Measurements from ENCODE around the gene SETD7.
A peak's percentile ranks its signal among the peaks of the same experiment; 100 is the strongest.
"Not testable (repeated sequence)": the region's sequence is repeated elsewhere in the genome, so short reads cannot be mapped to it uniquely, and the experiment has no call there.

Gene SETD7

DNA sequence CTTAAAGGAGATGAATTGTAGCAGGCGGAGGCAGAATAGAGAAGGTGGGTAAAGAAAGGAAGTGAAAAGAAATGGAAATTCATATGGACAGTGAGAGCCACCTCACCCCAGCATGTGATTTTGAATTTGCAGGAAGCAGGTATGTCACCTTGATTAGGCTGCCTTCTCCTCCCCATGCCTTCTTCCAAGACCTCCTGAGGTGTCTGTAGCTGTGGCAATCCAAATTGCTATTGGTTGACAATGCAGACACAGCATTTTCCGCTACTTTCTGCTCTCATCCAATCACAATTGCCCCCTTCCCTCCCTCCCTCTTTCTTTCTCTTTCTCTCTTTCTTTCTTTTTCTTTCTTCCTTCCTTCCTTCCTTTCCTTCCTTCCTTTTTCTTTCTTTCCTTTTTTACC is 63.6 kb downstream of the SETD7 start:
- DNase-seq = no peak
- intact Hi-C loops (cut with DNase I) = loop anchor here (10.0 kb wide), 1 partner anchor 152 kb away; no protein-coding TSS in a partner anchor

DNA sequence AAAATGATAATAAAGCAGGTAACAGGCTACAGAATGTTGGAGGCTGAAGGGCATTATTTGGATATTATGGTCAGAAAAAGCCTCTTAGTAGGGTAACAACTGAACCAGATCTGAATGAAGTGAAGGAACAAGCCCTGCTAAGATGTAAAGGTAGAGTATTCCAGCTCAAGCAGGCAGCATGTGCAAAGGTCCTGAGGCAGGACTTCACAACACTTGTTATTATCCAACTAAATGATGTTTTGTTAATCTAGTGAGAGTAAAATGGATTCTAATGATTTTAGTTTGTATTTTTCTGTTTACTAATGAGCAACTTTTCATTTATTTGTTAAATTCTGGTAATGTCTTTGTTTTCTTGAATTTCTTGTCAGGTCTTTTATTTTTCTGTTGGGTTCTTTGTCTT is 66.4 kb downstream of the SETD7 start:
- DNase-seq = no peak
- intact Hi-C loops (cut with DNase I) = loop anchor here (10.0 kb wide), 1 partner anchor 155 kb away; no protein-coding TSS in a partner anchor

DNA sequence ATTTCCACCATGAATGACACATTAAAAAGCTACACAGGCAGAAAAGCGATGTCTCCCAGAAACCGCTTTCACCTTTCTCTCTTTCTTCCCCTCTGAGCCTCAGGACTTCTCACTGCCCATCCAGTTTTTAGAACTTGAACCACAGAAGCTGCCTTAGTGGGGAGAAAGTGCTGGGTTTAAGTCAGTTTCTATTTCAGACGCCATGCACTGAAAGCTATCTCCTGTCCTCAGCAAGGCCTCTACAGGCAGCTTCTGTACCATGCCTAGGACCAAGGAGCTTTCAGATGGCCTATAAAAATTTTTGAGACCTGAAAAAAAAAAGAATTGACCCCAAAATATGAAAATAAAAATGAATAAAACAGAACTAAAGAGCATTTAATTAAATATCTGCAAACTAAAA is 67.6 kb downstream of the SETD7 start:
- intact Hi-C loops (cut with DNase I) = no loop called here
- DNase-seq = no peak

DNA sequence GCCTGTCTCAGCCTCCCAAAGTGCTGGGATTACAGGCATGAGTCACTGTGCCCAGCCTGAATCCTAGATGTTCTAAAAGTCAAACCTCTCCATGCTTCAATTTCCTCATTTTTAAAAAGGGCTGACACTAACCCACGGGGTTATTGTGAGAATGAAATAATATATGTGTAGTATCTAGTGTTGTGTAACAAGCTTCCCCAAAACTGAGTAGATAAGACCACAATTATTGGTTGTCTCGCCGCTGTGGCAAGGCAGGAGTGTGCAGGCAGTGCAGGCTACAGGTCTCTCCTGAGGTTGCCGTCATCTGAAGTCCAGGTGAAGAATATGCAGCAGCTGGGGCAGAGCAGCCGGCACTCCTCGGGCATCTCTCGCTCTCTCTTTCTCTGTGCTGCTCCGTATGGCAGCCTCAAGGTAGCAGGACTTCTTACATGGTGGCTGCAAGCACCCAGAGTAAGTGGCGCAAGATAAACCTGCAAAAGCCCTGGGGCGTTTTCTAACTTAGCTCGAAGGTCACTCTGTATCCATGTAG is 71.2 kb downstream of the SETD7 start:
- DNase-seq = no peak
- intact Hi-C loops (cut with DNase I) = no loop called here

DNA sequence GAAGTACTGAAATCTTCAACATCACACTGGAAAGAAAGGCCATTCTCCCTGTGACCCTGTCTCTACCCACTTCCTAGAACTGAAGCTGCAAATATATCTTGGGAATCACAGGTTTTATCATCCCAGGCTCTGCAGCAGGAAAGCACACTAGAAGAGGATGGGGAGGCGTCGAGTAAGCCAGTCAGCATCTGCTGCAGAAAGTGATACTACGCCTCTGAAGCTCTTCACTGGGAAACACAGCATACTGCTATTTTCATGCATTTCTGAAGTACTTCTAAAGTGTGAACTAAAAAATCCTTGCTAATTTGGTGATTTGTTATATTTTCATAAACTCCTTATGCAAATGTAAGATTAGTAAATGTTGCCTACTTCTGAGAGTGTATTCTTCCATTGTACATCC is 73.0 kb downstream of the SETD7 start:
- DNase-seq = peak in 14 of 42 donors; percentile 6 to 69 (median 36)
- intact Hi-C loops (cut with DNase I) = no loop called here

DNA sequence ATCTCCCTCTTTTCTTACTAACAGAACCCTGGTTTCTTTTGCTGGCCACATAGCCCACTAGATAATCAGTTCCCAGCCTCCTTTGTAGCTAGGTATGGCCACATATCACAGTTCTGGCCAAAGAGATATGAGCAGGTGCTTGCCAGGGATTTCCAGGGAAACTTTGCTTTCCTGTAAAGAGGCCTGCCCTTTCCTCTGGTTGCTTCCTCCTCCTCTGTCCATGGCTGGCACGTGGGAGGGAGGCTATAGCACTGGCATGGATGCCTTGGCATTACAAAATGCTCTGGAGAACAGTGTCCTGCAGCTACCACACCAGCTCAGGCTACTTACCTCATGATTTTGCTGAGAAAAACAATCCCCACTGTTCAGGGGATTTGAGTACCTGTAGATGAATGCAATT is 74.6 kb downstream of the SETD7 start:
- no peak for DNase-seq
- intact Hi-C loops (cut with DNase I) = no loop called here

DNA sequence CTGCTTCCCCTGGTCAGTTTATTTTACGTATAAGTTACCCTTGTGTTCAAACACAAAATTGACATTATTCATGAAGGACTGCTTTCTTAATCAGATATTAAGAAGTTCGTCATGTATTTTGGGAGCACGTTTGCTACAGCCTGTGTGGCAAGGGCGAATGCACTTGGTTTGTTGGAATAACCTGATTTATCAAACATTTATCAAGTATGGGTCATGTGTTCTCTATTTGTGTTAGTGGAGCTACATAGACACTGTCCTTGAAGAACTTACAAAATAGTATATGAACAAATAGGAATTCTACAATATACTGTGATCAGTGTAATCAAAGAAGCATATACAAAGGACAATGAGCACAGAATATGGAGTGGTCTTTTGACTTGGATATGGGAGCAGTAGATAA is 79.7 kb downstream of the SETD7 start:
- no peak for DNase-seq
- intact Hi-C loops (cut with DNase I) = no loop called here

DNA sequence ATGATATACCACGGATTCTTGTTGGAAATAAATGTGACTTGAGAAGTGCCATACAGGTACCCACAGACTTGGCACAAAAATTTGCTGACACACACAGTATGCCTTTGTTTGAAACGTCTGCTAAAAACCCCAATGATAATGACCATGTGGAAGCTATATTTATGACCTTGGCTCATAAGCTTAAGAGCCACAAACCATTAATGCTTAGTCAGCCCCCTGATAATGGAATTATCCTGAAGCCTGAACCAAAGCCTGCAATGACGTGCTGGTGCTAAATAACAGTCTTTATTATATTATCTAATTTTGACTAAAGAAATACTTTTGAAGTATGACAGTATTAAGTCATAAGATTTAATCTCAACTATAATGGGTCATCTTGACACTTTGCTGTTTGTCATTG is 83.2 kb downstream of the SETD7 start:
- DNase-seq = no peak
- intact Hi-C loops (cut with DNase I) = no loop called here

DNA sequence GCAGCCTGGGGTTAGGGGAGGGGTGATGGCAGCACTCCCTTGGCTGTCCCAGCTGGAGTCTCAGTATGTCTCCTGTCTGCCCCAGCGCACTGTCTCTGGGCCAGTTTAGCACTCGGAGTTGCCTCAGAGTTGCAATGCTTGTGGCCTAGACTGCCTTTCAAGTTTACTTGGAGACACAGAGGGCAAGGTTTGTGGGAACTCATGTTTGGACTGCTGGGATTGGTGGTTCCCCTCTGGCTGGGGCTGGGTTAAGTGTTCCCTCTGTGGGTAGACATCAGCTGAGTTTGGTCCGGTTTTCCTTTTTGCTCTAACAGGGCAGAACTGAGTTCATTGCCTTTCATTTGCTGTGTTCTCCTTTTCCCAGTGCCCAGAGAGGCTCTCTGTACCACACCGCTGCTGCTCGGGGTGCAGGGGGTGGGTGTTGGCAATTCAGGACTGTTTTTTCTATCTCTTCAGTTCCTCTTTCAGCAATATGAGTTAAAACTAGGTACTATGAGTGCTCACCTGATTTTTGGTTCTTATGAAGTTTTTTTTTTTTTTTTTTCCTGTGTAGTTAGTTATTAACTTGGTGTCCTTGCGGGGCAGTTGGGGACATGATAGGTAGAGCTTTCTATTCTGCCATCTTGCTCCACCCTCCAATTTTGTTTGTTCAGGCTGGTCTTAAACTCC is 84.9 kb downstream of the SETD7 start:
- no peak for DNase-seq
- intact Hi-C loops (cut with DNase I) = no loop called here

DNA sequence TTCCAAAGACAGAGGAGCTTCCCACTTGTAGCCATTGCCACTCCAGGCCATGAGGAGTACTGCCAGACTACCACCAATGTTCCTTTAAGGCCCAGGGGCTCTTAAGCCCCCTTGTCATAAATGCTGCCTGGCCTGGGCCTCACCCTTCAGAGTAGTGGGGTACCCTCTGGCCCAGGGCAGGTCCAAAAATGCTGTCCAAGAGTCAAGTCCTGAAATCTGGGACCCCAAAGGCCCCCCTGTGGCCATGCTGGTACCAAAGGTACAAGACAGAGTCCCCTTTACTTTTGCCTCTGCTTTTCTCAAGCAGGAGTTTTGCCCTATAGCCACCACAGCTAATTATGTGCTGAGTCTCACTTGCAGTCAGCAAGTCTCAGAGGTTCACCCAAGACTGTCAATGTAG is 85.7 kb downstream of the SETD7 start:
- intact Hi-C loops (cut with DNase I) = no loop called here
- no peak for DNase-seq

DNA sequence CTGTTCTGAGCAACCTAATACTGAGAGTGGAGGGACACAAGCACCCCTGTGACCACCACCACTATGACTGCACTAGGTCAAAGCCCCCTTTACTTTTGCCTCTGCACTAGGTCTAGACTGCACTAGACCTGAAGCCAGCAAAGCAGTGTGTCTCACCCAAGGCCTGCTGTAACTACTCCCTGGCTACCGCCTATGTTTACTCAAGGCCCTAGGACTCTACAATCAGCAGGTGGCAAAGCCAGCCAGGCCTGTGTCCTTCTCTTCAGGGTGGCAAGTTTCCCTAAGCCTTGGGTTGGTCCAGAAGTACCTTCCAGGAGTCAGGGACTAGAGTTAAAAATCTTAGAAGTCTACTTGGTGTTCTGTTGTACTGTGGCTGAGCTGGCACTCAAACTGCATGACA is 86.2 kb downstream of the SETD7 start:
- intact Hi-C loops (cut with DNase I) = no loop called here

DNA sequence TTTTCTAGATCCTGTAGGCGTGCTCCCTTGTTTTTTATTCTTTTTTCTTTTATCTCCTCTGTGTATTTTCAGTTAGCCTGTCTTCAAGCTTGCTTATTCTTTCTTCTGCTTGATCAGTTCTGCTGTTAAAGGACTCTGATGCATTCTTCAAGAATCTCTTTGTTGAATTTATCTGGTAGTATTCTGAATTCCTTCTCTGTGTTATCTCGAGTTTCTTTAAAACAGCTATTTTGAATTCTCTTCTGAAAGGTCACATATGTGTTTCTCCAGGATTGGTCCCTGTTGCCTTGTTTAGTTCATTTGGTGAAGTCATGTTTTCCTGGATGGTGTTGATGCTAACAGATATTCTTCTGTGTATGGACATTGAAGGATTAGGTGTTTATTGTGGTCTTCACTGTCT is 86.8 kb downstream of the SETD7 start:
- intact Hi-C loops (cut with DNase I) = no loop called here

More for the DNA sequence above, 86.2 kb downstream of the SETD7 start:
- no peak for DNase-seq

DNA sequence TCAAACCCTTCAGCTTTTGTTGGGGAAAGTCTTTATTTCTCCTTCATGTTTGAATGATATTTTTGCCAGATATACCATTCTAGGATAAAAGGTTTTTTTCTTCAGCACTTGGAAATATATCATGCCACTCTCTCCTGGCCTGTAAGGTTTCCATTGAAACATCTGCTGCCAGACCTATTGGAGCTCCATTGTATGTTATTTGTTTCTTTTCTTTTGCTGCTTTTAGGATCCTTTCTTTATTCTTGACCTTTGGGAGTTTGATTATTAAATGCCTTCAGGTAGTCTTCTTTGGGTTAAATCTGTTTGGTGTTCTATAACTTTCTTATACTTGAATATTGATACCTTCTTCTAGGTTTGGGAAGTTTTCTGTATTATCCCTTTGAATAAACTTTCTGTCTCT is 87.3 kb downstream of the SETD7 start:
- intact Hi-C loops (cut with DNase I); DNase-seq: not testable (repeated sequence)

More for the DNA sequence above, 86.8 kb downstream of the SETD7 start:
- DNase-seq = no peak

DNA sequence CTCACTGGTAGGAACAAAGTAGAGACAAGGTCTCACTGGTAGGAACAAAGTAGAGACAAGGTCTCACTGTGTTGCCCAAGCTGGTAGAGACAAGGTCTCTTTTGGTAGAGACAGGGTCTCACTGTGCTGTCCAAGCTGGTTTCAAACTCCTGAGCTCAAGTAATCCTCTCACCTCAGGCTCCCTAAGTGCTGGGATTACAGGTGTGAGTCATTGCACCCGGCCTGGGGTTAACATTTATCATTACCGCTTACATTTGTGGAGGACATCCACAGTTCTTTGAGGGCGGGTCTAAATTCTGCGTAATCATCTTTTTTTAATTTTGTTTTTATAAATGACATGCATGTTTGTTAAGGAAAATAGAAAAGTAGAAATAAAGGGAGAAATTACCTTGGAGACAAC is 90.1 kb downstream of the SETD7 start:
- no peak for DNase-seq
- intact Hi-C loops (cut with DNase I) = no loop called here

DNA sequence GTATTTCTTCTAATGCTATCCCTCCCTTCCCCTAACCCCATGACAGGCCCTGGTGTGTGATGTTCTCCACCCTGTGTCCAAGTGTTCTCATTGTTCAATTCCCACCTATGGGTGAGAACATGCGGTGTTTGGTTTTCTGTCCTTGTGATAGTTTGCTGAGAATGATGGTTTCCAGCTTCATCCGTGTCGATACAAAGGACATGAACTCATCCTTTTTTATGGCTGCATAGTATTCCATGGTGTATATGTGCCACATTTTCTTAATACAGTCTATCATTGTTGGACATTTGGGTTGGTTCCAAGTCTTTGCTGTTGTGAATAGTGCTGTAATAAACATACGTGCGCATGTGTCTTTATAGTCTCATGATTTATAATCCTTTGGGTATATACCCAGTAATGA is 91.5 kb downstream of the SETD7 start:
- intact Hi-C loops (cut with DNase I); DNase-seq: not testable (repeated sequence)

DNA sequence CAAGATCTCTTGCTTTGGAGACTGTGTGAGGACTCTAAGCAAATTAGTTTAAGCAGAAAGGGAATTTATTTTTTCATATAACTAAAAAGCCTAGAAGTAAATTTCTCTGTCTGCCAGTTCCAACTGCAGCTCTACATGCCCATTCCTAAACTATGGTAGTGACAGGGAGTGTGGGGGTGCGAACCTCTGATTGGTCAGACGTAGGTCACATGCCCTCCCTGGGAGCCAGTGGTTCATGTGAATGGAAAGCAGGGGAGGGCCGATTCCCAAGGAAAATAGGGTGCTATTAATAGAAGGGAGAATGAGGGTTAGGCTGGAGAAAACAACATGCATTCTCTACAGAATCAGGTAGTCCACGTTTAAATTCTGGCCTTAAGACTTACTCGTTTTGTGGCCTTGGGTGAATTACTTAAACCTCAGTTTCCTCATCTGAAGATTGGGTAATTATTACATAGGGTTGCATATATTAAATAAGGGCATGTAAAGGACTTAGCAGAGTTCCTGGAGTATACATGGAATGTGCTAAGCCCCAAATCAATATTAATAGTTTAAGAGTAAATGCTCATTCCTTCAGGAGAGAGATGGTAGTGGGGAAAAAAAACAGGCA is 94.9 kb downstream of the SETD7 start:
- intact Hi-C loops (cut with DNase I) = no loop called here
- DNase-seq = no peak

DNA sequence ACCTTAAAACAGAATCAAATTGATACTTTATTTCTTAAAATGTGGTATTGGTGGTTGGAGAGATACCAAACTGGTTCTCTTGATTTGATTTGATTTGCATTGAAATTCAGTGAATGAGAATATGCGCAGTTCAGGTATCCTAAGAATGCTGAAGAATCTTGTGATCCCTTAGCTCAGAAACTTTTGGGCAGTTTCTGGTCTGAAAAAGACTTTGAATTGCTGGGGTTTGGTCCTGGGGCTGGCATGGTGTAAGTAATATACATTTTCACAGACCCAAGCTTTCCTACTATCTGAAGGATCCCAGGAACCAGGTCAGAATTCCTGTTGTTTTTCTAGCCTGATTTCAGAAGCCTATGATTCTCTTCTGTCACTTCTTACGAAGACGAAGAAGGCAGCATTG is 95.5 kb downstream of the SETD7 start:
- intact Hi-C loops (cut with DNase I) = no loop called here

DNA sequence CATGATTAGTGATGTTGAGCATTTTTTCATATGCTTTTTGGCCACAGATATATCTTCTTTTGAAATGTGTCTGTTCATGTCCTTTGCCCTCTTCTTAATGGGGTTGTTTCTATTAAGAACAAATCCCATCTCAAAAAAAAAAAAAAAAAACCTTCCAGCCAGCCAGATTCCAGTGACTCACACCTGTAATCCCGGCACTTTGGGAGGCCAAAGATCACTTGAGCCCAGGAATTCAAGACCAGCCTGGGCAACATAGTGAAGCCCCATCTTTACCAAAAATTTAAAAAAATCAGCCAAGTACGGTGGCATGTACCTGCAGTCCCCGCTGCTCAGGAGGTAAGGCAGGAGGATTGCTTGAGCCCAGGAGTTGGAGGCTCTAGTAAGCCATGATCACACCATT is 97.0 kb downstream of the SETD7 start:
- intact Hi-C loops (cut with DNase I) = no loop called here
- no peak for DNase-seq

More for the DNA sequence above, 95.5 kb downstream of the SETD7 start:
- DNase-seq = no peak

DNA sequence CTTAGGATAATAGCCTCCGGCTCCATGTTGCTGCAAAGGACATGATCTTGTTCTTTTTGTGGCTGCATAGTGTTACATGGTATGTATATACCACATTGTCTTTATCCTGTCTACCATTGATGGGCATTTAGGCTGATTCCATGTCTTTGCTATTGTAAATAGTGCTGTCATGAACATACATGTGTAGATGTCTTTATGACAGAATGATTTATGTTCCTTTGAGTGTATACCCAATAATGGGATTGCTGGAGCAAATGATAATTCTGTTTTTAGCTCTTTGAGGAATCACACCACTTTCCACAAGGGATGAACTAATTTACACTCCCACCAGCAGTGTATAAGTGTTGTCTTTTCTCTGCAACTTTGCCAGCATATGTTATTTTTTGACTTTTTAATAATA is 97.5 kb downstream of the SETD7 start:
- intact Hi-C loops (cut with DNase I) = no loop called here
- DNase-seq = no peak

DNA sequence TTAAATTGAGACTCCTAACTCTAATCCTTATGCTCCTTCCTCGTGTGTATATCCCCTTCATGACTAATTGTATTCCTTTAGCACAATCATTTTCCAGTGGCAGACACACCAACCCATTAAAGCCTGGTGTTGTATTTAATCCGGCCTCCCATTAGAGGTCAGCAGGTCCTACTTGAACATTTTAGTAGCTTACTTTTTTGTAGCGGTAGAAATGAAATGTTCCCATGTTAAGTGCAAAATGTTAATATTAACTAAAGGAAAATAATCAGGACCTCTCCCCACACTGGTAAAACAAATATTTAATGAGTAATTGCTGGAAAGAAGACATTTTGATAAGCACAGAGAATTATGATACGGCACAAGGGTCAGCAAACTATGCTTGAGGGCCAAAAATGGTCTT is 98.7 kb downstream of the SETD7 start:
- no peak for DNase-seq
- intact Hi-C loops (cut with DNase I) = no loop called here

DNA sequence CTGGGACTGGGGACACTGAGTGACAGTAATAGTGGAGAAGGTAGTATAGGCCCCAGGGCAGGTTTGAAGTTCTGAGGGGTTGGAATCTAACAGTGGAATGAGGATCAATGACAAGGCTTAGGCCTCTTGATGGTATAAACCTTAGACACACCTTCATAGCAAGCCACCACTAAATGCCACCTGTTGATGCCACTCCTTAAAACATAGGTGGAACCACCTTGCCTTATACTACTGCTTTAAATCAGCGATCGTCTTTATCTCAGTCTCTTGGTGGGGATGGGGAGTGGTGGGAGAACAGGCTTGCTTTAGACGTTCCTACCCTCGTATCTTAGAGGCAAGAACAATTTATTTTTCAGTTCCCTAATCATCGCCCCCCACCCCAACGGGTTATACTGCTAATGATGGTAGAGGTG is 100.9 kb downstream of the SETD7 start:
- intact Hi-C loops (cut with DNase I) = loop anchor here (2.0 kb wide), 1 partner anchor 100 kb away; no protein-coding TSS in a partner anchor
- DNase-seq = peak in 1 of 42 donors; percentile 2

Data from head of caudate nucleus (tissue), 42 donors.